ENCODE results near the gene NDFIP1.
"Not testable (repeated sequence)": the region's sequence is repeated elsewhere in the genome, so short reads cannot be mapped to it uniquely, and the experiment has no call there.

NDFIP1 gene, protein sequence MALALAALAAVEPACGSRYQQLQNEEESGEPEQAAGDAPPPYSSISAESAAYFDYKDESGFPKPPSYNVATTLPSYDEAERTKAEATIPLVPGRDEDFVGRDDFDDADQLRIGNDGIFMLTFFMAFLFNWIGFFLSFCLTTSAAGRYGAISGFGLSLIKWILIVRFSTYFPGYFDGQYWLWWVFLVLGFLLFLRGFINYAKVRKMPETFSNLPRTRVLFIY

DNA sequence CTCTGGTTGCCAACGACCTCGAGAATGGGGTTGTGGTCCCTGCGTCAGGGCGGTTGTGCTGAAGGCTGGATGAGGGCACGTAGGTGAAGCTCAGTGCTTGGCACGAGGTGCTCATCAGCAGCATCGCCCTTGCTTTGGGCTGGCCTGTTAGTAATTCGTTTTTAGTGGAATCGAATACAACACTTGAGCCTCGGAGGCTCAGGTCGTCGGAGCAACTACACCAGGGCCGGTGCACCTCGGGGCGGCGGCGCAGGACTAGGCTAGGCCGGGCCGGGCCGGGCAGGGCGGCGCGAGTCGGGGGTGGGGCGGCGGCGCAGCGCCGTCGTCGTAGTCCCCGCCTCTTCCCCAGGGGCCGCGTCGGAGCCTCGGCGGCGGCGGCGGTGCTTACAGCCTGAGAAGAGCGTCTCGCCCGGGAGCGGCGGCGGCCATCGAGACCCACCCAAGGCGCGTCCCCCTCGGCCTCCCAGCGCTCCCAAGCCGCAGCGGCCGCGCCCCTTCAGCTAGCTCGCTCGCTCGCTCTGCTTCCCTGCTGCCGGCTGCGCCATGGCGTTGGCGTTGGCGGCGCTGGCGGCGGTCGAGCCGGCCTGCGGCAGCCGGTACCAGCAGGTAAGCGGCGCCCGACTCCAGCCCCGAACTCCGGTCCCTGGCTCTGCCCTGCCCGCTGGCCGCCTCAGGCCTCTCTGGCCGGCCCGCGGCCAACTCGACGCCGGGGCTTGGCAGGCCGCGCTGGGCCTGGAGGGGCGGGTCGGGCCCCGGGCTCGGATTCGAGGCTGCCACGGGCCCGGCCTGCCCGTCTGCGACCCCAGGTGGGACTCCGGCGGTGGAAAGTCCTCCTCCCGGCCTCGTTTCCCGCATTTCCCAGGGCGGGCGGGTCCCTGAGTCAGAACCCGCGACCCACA, at the start of gene NDFIP1:
NDFIP1 (plus strand) TSS at position 348 of the 899 bp plus-strand sequence; CDS start at position 544, 196 bp downstream.
- peak; percentile 65 to 81 (median 74) for DNase-seq (ENCODE audit: low read depth in 2 of 3, low spot score in 1 of 3)

DNA sequence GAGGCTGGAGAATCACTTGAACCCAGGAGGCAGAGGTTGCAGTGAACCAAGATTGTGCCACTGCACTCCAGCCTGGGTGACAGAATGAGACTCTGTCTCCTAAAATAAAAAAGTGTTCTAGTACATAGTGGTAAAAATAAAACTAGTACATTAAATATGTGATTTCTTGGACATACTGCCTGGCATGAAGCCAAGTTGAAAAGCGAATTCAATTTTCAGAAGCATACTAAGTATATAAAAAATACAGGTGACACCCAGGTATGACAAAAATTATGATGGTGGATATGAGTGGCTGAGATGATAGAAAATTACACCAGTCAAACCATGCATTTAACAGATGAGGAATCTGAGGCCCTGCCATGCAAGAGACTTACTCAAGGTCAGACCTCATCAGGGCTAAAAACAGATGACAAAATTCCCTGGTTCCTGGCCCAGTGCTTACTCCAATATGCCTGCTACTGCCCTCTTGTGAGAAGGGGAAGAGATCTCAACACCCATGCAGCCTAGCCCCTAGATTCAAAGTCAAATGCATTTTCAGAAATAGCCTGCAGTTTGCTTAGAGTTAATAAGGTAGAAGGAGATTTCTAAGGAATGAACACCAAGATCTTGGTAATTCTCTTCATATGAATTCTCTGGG, 49.2 kb upstream of the NDFIP1 start:
- no peak for DNase-seq (ENCODE audit: low read depth in 2 of 3, low spot score in 1 of 3)

- DNase-seq (ENCODE audit: low read depth in 2 of 3, low spot score in 1 of 3): no peak
These were observed 45.2 kb upstream of the NDFIP1 start for GRCh38 chr5:142063376-142063775.

GRCh38 chr5:142063878-142064331, 44.7 kb upstream of the NDFIP1 start:
- no peak for DNase-seq (ENCODE audit: low read depth in 2 of 3, low spot score in 1 of 3)

- no peak for DNase-seq (ENCODE audit: low read depth in 2 of 3, low spot score in 1 of 3)
These were observed 43.3 kb upstream of the NDFIP1 start for GRCh38 chr5:142065273-142065672.

DNA sequence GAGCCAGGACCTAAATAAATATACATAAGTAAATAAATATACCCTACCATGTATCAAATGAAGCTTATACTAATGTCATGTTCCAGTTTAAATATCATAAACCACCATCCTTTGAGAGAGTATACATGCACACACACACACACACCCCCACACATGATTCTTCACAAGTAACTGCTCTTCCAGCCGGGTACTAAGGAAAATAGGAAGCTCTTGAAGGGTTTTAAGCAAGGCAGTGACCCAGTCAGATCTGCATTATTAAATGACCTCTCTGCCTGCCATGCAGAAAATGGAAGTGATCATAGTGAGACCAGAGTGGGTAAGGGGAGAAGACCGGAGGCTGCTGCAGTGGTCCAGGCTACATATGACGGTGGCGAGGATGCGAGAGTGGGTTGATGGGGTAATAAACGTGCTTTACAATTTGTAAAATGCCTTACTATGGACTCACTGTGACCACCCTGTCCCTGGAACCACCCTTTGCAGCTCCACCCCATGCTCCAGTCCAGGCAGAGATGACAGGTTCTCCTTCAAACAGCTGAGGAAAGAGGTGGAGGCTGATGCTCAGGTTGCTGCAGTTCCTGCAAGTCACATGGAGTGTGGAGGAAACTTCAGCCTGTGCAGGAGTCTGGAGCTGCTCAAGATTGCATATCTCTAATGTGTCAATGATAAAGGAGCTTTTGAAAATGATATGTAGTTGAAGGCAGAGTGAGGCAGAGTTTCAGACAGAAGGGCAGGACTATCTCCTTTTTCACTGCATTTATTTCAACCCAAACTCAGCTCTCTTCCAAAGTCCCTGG, 38.8 kb upstream of the NDFIP1 start:
- DNase-seq (ENCODE audit: low read depth in 2 of 3, low spot score in 1 of 3): no peak

GRCh38 chr5:142070734-142071133, 37.8 kb upstream of the NDFIP1 start:
- DNase-seq (ENCODE audit: low read depth in 2 of 3, low spot score in 1 of 3): no peak

GRCh38 chr5:142072488-142072887, 36.1 kb upstream of the NDFIP1 start:
- no peak for DNase-seq (ENCODE audit: low read depth in 2 of 3, low spot score in 1 of 3)

GRCh38 chr5:142073362-142073988, 35.1 kb upstream of the NDFIP1 start:
- DNase-seq (ENCODE audit: low read depth in 2 of 3, low spot score in 1 of 3): no peak

DNA sequence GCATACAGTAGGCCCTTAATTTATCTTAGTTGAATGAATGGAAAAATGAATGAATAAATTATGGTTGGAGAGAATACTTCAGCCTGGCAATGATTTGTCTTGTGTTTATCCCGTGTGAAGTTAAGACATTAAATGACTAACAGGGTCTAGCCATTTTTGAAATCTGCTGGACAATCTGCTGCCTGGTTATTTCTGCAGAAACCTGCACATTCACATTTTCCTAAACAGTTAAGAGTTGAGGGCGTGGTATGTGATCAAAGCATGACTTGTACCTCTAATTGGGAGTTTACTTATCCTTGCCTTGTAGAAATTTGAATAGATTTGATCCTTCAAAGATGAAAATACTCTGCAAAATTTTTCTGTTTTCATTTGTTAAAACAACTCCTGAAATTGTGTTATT, 34.6 kb upstream of the NDFIP1 start:
- no peak for DNase-seq (ENCODE audit: low read depth in 2 of 3, low spot score in 1 of 3)

DNA sequence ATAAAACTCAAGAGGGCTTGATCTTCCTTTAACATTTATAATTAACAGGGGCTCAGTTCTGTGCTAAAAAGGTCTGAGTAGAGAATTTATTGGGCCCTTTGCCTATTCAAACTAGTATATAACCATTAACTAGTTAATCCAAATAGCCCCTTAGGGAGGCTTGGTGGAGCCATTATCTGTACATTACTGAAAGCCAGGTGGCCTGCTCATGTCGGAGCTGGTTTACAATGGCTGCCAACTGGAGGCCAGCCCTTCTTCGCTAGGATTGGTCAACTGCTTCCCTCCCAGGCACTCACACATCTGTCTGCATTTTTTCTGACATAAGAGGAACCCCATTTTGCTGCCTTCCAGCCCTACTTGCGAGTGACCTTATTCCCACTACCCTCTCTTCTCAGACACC, 30.4 kb upstream of the NDFIP1 start:
- no peak for DNase-seq (ENCODE audit: low read depth in 2 of 3, low spot score in 1 of 3)

DNA sequence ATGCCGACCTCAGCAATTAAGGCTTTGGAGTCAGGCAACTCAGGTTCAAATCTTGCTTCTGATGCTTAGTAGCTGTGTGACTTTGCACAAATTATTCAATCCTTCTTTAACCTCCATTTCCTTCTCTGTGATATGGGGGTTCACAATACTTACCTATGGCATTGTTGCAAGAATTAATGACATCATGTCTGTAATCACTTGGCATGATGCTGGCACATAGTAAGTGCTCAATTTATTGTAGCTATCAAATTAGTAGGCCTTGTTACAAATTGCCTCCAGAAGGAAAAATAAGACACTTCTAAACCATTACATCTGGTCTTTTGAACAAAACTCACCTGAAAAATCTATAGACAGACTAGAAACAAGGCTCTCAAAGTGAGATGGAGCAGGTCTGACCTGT, 29.9 kb upstream of the NDFIP1 start:
- DNase-seq (ENCODE audit: low read depth in 2 of 3, low spot score in 1 of 3): no peak

- DNase-seq (ENCODE audit: low read depth in 2 of 3, low spot score in 1 of 3): no peak
These were observed 29.3 kb upstream of the NDFIP1 start for GRCh38 chr5:142079306-142079721.

GRCh38 chr5:142080248-142080647, 28.3 kb upstream of the NDFIP1 start:
- no peak for DNase-seq (ENCODE audit: low read depth in 2 of 3, low spot score in 1 of 3)

DNA sequence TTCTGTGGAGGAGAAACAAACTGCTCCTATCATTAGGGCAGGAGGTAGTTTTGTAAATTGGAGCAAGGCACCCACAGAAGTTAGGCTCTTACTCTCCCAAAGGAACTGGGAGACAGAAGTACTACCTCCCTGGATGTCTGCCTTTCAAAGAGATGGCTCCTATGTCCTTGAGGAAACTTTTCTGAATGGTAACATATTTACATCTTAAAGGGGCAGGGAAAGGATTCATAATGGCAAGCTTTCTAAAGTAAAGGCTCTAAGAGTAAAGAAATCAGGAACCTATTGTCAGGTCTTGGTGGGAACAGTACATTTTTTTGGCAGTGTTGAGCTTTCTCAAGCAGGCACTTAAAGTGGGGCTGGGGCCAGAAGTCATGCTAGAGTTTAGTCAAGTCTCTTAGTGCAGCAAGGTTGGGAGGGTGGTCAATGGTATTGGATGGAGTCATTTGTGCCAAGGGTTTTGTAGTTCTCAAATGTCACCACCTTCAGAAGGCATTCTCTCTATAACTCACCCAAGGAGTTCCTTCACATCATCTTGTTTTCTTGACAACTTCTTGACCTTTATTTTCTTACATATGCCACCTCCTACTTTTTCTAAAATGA, 26.3 kb upstream of the NDFIP1 start:
- DNase-seq (ENCODE audit: low read depth in 2 of 3, low spot score in 1 of 3): no peak

GRCh38 chr5:142086229-142086628, 22.4 kb upstream of the NDFIP1 start:
- DNase-seq (ENCODE audit: low read depth in 2 of 3, low spot score in 1 of 3): no peak

DNA sequence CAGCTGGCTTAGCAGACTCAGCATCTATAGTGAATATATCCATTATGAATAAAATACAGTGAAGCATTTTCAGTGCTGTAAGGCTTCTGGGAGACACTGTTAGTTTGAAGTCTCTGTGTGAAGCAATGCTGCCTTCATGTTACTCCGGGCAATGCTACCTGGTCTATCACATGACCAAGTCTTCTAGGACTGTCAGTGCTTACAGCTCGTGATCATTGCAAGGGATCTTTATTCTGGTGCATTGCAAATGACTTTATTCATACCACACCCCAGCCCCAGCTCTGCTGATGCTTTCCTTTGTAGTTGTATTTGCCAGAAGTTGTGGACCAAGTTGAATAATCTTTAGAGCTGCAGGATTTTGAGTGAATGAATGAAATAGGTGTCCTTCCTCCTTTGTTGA, 21.9 kb upstream of the NDFIP1 start:
- no peak for DNase-seq (ENCODE audit: low read depth in 2 of 3, low spot score in 1 of 3)

GRCh38 chr5:142087920-142088679, 20.5 kb upstream of the NDFIP1 start:
- peak in 2 of 3 donors; percentile 26 to 45 for DNase-seq (ENCODE audit: low read depth in 2 of 3, low spot score in 1 of 3)

- DNase-seq (ENCODE audit: low read depth in 2 of 3, low spot score in 1 of 3): not testable (repeated sequence)
These were observed 19.6 kb upstream of the NDFIP1 start for GRCh38 chr5:142088855-142089479.
